HG02623 (cell line): ENCODE data around the gene TRHDE.
"Not testable (repeated sequence)": the region's sequence is repeated elsewhere in the genome, so short reads cannot be mapped to it uniquely, and the experiment has no call there.

Experiments
- ATAC-seq: cut with Tn5 transposase; IDR thresholded peaks from one replicate; pipeline ENCODE4 v1.9.1; 2021; ENCODE audit warnings: moderate library complexity; ENCODE audit not compliant: unreplicated experiment

TRHDE gene

DNA sequence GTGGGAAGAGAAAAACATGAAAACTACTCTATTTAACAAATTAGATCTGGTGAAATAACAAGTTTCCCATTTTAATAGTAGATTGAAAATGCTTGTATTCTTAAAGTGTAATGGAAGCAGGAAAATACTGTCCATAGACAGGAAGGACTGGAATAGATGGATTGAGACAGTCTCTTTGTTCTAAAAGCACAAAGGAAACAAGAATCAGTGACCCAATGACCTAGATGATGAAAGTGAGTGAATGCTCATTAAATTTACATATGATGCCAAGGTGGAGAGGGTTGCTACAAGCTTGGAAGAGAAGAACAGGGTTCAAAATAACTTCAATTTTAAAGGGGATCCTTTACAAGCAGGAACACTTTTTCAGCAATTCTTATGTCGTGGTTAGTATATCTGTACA, 233.1 kb downstream of the TRHDE start:
- no peak for ATAC-seq

DNA sequence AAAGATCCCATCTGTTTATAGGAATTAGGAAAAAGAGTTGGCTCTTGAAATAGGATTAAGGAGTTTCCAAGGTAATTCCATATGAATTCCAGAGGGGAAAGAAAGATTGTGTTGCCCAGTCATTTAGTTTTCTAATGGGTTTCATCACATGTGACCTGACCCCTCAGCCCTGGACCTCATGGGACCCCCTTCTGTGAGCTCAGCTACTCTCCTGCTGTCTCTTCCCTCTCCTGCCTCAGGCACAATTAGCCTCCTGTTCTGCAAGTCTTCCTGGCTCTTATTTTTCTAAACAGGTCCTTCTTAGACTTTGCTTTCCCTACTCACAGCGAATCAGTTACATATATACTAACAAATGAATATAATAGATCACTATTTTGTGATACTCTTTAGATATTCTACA, 237.7 kb downstream of the TRHDE start:
- ATAC-seq = no peak

DNA sequence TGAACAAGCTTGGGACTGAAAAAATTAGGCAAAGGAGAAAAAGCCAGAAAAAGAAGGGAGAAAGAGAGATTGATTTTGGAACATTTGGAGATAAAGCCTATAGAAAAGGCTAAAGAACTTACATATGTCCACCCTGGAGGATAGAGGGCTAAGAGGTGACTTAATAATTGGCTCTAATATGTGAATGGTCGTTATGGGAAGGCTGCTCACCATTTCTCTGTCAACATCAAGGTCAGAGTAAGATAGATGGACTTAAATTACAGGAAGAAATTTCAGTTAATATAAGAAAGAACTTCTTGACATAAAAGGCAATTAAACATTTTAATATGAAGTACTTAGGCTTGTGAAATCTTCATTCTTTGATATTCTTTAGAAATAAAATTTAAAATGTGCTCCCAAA, 238.6 kb downstream of the TRHDE start:
- ATAC-seq = no peak

- no peak for ATAC-seq
Observed at GRCh38 chr12:72511498-72511897, 239.3 kb downstream of the TRHDE start.

- ATAC-seq = no peak
Observed at GRCh38 chr12:72511906-72512305, 239.7 kb downstream of the TRHDE start.

- not testable (repeated sequence) for ATAC-seq
Observed at GRCh38 chr12:72520044-72520678, 248.0 kb downstream of the TRHDE start.

GRCh38 chr12:72521326-72521725, 249.2 kb downstream of the TRHDE start:
- no peak for ATAC-seq

DNA sequence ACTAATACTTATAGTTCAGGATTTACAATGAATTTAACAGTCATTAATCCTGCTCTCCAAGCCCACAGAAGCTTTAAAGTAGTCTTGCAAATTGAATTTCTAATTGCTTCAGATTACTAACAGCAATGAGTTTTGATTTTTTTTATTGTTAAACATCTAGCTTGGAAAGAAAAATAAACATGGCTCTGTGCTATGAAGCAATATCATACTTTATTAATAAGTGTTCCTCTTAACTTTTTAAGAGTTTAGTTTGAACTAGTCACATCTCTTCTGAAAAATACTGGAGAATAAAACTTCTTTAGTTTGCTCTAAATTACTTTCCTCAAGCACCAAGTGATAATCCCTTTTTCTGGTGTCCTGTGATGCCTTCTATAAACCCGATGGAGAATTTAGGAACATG, 250.2 kb downstream of the TRHDE start:
- ATAC-seq = no peak

DNA sequence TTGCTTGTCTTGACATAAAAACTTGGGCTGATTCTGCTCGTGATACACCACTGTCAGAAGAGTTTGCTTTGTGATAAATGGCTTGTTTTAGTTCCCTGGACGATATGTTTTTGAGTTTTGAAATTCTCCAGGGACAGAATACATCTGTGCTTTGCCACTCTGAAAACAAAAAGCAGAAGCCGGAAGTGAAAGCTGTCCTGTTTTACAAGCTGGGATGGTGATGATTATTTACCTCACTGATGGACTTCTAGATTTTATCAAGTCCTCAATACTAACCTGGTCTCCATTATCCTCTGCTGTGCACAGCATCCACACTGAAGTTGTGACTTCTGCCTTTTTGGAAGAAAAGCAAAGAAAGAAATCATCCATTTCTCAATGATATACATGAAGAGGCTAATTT, 251.6 kb downstream of the TRHDE start:
- no peak for ATAC-seq

GRCh38 chr12:72535212-72535990, 263.2 kb downstream of the TRHDE start:
- ATAC-seq = no peak

- ATAC-seq = no peak
Observed at GRCh38 chr12:72540811-72541210, 268.6 kb downstream of the TRHDE start.

DNA sequence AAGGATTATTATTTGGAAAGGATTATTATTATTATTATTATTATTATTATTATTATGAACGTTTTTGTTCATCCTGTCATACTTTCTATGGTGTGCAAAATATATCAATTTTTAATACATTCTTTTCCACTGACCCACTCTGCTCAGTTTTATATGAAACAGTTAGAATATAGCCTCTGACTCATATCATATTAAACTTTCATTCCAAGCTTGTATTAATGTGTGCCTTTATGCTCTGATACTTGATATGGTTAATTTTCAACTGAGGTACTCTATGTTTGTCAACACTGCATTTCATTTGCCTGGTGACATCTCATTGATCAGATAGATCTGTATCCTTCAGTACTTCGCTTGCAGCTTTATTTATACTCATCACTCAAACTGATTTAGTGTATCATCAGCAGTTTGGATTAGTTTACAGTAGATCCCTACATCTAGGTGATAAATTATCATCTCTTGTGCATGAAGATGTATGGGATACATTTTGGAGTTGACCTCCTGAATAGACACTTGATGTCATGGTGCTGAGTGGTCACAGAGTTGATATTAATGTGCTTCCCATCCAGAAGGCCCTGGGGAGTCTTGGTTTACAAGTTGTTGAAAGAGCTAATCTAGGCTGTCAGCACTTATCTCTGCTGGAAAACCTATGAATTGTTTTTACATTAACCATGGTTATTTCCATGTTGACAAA, 271.8 kb downstream of the TRHDE start:
- no peak for ATAC-seq

DNA sequence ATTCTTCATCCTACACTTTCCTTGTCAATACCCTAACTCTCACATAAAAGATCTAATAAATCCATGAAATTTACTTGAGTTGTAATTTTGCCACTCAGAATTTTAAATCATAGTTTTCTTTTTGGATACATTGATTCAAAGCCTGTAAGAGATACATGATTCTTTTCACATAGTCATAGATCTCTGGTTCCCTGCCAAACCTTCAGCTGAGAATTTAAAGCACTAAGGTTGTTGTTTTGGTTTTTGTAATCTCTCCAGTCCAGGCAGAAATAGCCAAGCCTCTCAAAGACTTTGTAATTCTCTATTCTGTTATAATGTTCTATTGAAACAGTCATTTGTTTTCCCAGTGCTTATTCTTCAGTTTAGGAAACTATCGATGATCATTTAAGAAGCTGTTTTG, 273.9 kb downstream of the TRHDE start:
- no peak for ATAC-seq

DNA sequence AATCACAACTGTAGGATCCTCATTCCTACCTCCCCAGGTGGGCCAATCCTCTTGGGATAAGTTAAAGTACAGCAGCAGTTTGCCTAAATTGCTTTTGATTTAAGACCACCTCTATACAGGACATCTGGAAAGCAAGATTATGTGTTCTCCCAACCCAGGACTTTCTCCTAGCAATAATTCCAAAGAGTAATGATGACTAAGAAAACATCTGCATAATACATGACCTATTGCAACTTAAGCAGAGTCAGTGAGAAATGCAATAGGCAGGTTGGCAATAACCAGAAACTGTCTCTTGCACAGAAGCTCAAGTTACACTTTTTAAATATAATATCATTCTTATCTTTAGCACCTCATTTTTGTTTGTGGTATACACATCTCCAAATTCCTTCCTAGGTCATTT, 275.4 kb downstream of the TRHDE start:
- ATAC-seq = no peak

DNA sequence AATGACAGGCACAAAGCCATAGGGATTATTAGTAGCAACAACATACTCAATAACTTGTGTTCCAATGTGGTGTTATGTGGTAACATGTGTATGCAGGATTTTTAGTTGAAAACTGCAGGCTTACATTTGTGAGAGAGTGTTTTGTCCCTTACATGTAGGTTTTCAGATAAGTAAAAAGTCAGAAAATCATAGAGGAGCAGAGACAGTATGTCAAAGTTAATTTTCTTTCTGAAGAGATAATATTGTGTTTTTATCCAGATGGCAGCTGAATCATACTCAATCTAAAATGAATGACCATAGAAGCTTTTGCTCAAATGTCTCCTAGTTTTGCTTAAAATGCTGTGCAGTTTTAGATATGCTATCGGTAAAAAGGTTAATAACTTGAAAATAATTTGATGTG, 277.0 kb downstream of the TRHDE start:
- no peak for ATAC-seq

GRCh38 chr12:72560003-72560769, 288.0 kb downstream of the TRHDE start:
- ATAC-seq = no peak

- ATAC-seq = no peak
Observed at GRCh38 chr12:72570601-72571000, 298.4 kb downstream of the TRHDE start.

GRCh38 chr12:72574138-72574537, 302.0 kb downstream of the TRHDE start:
- no peak for ATAC-seq

GRCh38 chr12:72578327-72578726, 306.2 kb downstream of the TRHDE start:
- no peak for ATAC-seq

DNA sequence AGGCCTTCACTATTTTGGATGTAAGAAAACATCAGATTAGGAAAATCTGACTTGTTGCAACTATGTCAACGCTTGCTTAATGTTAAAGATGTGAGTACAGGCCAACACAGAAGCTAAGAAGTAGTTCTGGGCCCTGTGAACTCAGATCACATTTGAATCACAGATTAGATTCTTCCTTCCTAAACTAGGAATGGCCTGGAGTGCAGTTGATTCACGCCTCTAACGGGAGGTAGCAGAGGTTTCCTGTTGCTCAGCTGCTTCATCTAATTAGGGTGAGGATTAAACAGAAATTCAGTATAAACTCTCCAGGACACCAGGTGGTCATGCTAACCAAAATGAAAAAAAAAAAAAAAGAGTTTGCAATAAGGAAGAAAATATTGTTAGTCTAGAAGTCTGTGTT, 314.3 kb downstream of the TRHDE start:
- no peak for ATAC-seq

DNA sequence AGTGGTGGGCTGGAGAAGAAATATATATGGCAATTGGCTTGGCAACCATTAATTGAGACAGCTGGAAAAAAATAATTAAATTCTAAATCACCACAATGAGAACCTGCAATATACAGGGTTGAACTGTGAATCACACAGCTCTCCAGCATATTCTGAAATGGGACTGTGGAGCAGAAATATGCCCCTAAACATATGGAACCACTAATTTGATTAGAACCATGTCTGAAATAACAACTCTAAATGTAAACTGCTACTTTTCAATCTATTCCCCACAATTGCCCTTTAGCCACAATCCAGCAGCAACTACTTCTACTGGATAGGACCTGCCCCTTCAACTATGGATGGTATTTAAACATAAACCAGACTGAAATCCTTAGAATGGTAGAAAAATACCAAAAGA, 330.4 kb downstream of the TRHDE start:
- ATAC-seq = no peak
